GM20431 (cell line): ENCODE data around the gene HS3ST1.

ENCODE experiments used
- in situ Hi-C: fragments of 300-500 bp; cut with MseI, MboI; formaldehyde crosslinking; loops from one replicate; pipeline ENCODE4 v1.15.0; 2020; ENCODE audit warnings: low sequenced_read_pairs; ENCODE audit not compliant: unreplicated experiment

HS3ST1 gene

DNA sequence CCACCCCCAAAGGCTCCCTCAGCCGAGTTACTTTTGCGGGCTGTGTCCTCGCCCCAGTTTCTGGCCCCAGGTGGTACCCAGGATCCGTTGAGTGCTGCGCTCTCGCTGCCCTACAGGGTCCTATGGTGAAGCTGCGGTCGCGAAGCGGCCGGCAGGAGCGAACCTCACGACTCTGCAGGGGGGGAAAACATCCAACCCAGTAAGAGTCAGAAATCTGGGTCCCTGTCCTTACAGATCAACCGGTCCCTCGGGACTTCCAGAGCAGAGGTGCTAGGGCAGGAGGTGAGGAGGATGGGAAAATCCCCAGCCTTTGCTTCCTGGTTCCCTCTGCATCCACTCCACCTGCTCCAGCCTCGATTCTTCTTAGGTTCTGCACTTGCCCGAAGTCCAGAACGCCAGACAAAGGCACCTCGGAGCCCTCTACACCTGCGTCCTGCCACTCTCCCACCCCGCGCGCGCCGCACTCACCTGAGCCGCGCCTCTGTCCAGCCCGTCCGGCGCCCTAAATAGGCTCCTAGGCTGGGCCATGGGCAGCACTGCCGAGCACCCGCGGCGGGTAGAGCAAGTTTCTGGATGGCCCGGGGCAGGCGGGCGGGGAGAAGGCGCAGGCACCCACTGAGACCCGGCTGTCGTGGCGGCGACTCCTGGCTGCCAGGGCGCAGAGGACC is at the start of gene HS3ST1:
TSS of gene HS3ST1 (minus strand) at position 664 of the 668 bp plus-strand sequence. CDS start 28,889 bp downstream, outside the sequence.
- in situ Hi-C loops: loop anchor here (10.0 kb wide), 1 partner anchor 864 kb away; no protein-coding TSS in a partner anchor

- in situ Hi-C loops: no loop called here
These were observed 47.2 kb upstream of the HS3ST1 start for GRCh38 chr4:11475871-11476270.

DNA sequence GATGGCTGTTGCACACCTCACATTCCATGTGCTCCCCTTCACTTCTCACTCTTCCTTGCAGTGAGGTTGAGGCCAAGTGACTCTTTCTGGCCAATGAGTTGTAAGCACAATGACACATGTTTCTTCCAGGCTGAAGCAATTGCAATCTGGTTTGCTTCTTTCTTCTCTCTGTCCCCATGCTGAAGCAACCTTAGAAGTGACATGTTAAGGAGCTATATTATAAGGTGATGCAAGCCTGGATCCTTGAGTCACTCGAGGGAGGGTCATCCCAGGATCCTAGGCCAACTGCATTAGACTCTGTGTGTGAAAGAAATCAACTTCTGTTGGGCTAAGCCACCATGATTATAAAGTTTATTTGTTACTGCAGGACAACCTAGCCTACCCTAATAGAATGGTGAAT is 45.5 kb upstream of the HS3ST1 start:
- in situ Hi-C loops: no loop called here

DNA sequence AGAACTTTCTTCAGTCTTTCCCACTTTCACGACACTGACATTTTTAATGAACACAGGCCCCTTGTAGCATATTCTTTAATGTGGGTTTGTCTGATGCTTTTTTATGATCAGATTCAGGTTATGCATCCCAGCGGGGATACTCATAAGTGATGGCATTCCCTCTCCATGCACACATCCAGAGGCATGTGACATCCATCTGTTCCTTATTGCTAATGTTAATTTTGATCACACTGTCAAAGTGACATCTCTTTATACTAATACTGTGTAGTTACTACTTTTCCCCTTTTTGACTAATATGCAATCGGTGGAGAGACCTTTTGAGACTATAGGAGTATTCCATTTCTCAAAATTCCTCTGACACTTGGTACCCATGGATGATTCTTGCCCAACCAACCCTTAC is 43.8 kb upstream of the HS3ST1 start:
- in situ Hi-C loops: no loop called here

DNA sequence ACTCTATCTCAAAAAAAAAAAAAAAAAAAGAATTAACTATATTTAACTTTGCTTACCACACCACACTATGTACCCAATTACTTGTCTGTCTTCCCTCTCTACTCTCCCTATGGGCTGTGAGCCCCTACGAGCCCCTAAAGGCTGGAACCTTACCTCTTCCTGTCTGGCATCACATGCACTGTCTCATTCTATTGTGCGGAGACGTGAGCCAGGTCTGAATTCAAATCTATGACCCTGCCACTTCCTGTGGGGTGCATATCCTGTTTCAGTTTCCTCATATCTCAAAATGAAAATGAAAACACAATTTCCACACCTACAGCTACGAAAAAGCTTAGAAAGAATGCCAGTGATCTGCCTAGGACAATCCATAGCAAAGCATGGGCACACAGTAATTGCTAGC is 42.9 kb upstream of the HS3ST1 start:
- in situ Hi-C loops: no loop called here

GRCh38 chr4:11471046-11471441 is 42.4 kb upstream of the HS3ST1 start:
- in situ Hi-C loops: no loop called here

GRCh38 chr4:11470438-11471045 is 41.8 kb upstream of the HS3ST1 start:
- in situ Hi-C loops: no loop called here

DNA sequence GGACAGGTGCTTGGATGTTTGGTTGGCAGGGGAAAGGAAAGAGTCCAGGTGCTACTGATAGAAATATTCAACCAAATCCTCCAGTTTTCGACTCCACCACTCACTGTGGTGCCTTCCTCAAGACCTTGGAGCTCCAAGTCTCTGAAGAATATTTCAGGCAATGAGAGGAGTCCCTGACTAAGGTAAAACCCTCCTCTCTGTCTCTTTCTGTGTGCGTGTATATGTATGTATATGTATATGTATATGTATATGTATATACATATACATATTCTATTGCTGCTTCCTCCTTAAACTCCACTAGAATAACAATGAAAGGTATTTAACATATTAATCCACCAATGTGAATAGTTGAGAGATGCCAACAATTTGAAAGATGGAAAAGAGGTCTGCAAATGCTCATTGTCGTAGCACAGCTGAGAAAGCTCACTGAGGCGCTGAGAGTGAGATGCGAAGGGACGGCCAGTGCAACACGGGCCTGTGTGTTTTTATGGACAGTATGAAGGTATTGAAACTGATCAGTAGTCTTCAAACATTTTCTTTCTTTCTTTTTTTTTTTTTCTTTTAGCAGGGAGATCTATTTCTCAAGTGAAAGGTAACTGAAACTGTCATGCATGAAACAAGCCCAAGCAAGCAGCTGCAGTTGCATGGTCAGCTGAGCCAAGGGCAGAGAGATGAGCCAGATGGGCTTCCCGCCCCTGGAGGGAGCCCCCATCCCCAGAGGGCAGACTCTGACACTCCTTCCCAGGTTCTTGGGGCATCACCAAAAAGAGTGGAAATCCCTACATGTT is 41.1 kb upstream of the HS3ST1 start:
- in situ Hi-C loops: no loop called here

DNA sequence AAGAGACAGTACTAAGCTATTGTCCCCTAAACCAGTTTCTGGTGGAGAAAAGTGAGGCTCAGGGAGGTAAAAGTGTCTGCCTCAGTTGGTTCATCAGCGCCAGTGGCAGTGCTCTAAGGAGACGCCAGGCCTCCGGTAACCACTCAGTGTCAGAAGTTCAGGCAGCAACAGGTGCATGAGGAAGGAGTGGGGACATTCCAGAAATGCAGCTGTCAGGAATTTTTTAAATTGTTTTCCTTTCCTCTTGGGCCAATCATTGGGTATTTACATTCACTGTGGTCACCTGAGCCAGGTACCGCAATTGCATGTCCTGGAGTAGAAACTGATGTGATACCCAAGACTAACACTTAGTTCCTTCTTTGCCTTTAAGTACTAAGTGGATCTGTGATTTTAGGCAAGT is 40.2 kb upstream of the HS3ST1 start:
- in situ Hi-C loops: no loop called here

GRCh38 chr4:11467931-11468330 is 39.2 kb upstream of the HS3ST1 start:
- in situ Hi-C loops: no loop called here

GRCh38 chr4:11463707-11464106 is 35.0 kb upstream of the HS3ST1 start:
- in situ Hi-C loops: no loop called here

DNA sequence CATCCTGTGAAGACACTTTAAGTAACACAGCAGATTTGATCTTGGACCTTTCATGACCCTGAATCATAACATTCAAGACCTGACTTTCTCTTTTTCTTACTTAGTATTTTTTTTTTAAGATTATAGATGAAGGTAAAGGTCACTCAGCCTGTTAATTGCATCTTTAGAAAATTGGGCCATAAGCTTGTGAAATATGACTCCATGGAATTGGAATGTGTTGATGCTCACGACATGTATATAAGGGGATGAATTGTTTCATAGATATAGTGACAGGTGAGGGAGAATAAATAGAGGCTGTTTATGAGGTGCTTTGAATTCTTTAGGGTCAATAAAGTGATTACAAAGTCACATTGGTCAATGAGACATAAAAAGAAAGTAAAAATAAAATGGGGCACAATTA is 27.7 kb upstream of the HS3ST1 start:
- in situ Hi-C loops: no loop called here

GRCh38 chr4:11455201-11455835 is 26.6 kb upstream of the HS3ST1 start:
- in situ Hi-C loops: no loop called here

- in situ Hi-C loops: no loop called here
These were observed 23.0 kb upstream of the HS3ST1 start for GRCh38 chr4:11451716-11452115.

GRCh38 chr4:11446155-11446811 is 17.6 kb upstream of the HS3ST1 start:
- in situ Hi-C loops: no loop called here

GRCh38 chr4:11441194-11441556 is 12.5 kb upstream of the HS3ST1 start:
- in situ Hi-C loops: no loop called here

GRCh38 chr4:11440481-11441193 is 11.9 kb upstream of the HS3ST1 start:
- in situ Hi-C loops: no loop called here

DNA sequence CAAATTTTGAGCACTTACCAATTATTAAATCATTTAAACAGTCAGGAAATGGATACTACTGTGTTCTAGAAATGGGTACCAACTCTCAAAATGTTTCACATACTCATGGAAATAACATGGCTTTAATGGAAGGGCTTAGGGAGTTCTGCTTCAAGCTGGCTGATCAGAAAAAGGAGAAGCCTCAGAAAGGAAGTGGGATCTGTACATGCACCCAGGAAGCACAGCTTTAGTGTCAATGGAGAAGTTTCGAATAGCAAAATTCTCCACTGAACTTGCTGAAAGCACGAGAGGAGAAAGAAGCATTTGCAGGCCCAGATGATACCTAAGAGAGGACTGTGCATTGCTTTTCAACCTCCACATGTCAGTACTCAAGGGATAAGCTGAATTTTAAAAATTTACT is 11.1 kb upstream of the HS3ST1 start:
- in situ Hi-C loops: no loop called here

DNA sequence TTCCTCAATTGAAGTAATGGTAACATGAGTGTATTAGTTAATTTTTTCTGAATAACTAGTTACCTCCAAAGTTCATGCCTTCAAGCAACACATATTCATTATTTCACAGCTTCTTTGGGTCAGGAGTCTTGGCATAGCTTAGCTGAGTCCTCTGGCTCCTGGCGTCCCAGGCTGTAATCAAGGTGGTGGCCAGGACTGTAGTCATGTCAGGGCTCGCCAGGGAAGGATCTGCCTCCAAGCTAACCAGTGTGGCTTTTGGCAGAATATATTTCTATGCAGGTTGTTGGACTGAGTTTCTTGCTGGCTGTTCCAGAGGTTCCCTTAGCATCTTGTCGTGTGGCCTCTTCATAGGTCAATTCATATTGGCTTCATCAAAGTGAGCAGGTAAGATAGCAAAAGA is 10.0 kb upstream of the HS3ST1 start:
- in situ Hi-C loops: no loop called here

DNA sequence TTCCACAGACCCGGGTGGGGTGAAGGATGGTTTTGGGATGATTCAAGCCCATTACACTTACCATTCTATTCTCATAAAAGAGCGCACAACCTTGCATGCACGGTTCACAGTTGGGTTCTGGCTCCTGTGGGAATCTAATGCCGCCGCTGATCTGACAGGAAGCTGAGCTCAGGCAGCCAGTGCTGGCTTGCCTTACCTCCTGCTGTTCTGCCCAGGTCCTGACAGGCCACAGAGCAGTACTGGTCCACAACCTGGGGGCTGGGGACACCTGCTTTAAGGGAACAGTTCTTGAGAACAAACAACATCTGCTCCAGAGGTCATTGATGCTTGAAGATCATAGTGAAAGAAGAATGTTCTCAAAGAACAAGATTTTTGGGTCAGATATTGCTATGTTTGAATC is 8.0 kb upstream of the HS3ST1 start:
- in situ Hi-C loops: no loop called here
